Tibial nerve (tissue), 4 donors: ENCODE results near the gene FANCE. TPM values are rescaled to one million over a fixed set of nuclear protein-coding genes. Genes with fewer than 3 reads are reported as not detected.

Experiments
- DNase-seq, 2 donors: peaks; one replicate each; pipeline ENCODE4 v3.0.0-alpha.2; 2019; ENCODE audit warnings: low spot score in 2 of 2
- H3K27ac ChIP-seq, 4 donors: fragments of 200-600 bp; sonication (generic) in 3 of 4; one replicate each; pipeline ENCODE4 v1.5.1; 2017 to 2019; ENCODE audit warnings: mild to moderate bottlenecking in 1 of 4
- H3K27me3 ChIP-seq, 2 donors: fragments of 200-600 bp; sonication (generic) in 1 of 2; one replicate each; pipeline versions ENCODE4 v1.5.1 to v1.6.0; 2017 to 2019
- H3K36me3 ChIP-seq, 3 donors: fragments of 200-600 bp; sonication (generic); one replicate each; pipeline ENCODE4 v1.5.1; 2018 to 2019
- H3K4me1 ChIP-seq, 4 donors: fragments of 200-600 bp; sonication (generic) in 3 of 4; one replicate each; pipeline ENCODE4 v1.5.1; 2017 to 2019
- H3K4me3 ChIP-seq, 4 donors: fragments of 200-600 bp; sonication (generic) in 3 of 4; one replicate each; pipeline ENCODE4 v1.5.1; 2017 to 2019; ENCODE audit warnings: mild to moderate bottlenecking in 1 of 4, moderate library complexity in 1 of 4
- H3K9me3 ChIP-seq, 4 donors: fragments of 200-600 bp; sonication (generic) in 3 of 4; one replicate each; pipeline ENCODE4 v1.5.1; 2017 to 2019
- EP300 ChIP-seq, 2 donors: sonication (generic); formaldehyde crosslinking; IDR thresholded peaks; one replicate each; pipeline ENCODE4 v1.6.1; 2017; ENCODE audit warnings: antibody characterized with exemption in 2 of 2, mild to moderate bottlenecking in 1 of 2
- POLR2A ChIP-seq, 2 donors: fragments of 450-650 bp; IDR thresholded peaks; one replicate each; pipeline ENCODE4 v1.6.1; 2017; ENCODE audit warnings: antibody characterized with exemption in 2 of 2, mild to moderate bottlenecking in 2 of 2, moderate library complexity in 2 of 2
- WGBS, 2 donors: methylation state at CpG; one replicate each; pipeline ENCODE4 v1.1.5; 2018; 5-methylcytosine and 5-hydroxymethylcytosine counted together
- total RNA-seq, 4 donors: library from RNA; depleted of rRNA; stranded (reverse); fragments of >200 nt; gene quantifications; one replicate each; pipeline ENCODE4 v1.1.0, GENCODE V29; 2016
- TF ChIP-seq, protein P1 (sequence below), 5 experiments: fragments of 200-600 bp in 3 of 5; fragments of 450-650 bp in 2 of 5; sonication (generic) in 3 of 5; IDR thresholded peaks; one replicate each; pipeline ENCODE4 v1.5.1; 2016 to 2019; ENCODE audit warnings: antibody characterized with exemption in 5 of 5, mild to moderate bottlenecking in 3 of 5, moderate library complexity in 2 of 5

Gene FANCE
- total RNA-seq, 4 donors from 2014 or later, result 8.1 to 9.6 (median 8.4) TPM

DNA sequence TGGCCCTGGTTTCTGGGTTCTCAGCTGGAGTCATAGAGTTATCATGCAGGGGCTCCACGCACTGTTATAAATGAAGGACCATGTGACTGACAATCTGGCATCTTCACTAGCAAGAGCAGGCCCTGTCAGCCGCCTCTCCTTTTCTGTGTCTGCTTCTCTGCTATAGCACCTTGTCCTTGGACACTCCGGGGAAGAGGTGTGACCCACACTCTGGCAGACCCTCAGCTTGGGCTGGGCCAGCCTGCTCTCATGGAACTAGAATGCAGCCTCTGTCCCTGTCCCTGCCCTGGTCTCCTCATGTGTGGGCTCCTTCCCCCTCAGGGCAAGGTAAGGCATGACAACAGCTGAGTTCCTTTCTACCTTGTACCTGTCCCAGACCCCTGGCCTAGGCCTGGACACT is 10.9 kb upstream of the FANCE start:
- H3K4me3 ChIP-seq, result no peak overlapping the region
- no peaks in the 10 kb centered on the region for H3K36me3 ChIP-seq
- no peaks in the 10 kb centered on the region for H3K4me1 ChIP-seq
- DNase-seq, result no peak
- no peak overlapping the region for H3K27ac ChIP-seq
- no peaks in the 10 kb centered on the region for H3K9me3 ChIP-seq
- H3K27me3 ChIP-seq, result no peaks in the 10 kb centered on the region
- WGBS, 2 donors, result 67 to 85% methylated on average over 3 of the region's 3 CpGs
- TF ChIP-seq EP300 (IDR thresholded peaks at IDR 0.05), result no peak
- no peak for TF ChIP-seq POLR2A (IDR thresholded peaks at IDR 0.05)
- TF ChIP-seq, protein P1, sequence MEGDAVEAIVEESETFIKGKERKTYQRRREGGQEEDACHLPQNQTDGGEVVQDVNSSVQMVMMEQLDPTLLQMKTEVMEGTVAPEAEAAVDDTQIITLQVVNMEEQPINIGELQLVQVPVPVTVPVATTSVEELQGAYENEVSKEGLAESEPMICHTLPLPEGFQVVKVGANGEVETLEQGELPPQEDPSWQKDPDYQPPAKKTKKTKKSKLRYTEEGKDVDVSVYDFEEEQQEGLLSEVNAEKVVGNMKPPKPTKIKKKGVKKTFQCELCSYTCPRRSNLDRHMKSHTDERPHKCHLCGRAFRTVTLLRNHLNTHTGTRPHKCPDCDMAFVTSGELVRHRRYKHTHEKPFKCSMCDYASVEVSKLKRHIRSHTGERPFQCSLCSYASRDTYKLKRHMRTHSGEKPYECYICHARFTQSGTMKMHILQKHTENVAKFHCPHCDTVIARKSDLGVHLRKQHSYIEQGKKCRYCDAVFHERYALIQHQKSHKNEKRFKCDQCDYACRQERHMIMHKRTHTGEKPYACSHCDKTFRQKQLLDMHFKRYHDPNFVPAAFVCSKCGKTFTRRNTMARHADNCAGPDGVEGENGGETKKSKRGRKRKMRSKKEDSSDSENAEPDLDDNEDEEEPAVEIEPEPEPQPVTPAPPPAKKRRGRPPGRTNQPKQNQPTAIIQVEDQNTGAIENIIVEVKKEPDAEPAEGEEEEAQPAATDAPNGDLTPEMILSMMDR (IDR thresholded peaks at IDR 0.05), result no peak

DNA sequence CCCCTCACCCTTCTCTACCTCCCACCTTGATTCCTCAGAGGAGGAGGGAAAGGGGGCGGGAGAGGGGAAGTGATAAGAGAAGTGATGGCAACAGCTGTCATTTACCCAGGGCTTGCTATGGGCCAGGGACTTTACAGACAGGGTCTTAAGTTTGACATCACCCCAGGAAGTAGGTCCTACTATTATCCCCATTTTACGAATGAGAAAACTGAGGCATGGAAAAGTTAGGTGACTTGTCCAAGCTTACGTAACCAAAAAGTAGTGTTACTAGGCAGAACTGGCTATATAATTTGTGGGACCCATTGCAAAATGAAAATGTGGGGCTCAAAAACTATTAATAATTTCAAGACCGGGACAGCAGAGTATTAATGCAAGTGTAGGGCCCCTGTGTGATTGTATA is 10.5 kb upstream of the FANCE start:
- no peak for DNase-seq
- Histone ChIP-seq H3K36me3 (no peaks in the 10 kb centered on the region), H3K4me3 (no peak overlapping the region), H3K27me3 (no peaks in the 10 kb centered on the region), H3K4me1 (no peaks in the 10 kb centered on the region), H3K9me3 (no peaks in the 10 kb centered on the region), H3K27ac (no peak overlapping the region)
- no peak for TF ChIP-seq EP300 (IDR thresholded peaks at IDR 0.05)
- no peak for TF ChIP-seq POLR2A (IDR thresholded peaks at IDR 0.05)
- TF ChIP-seq, protein P1 (IDR thresholded peaks at IDR 0.05), result no peak
- 96 to 98% methylated on average over 4 of the region's 4 CpGs for WGBS, 2 donors

DNA sequence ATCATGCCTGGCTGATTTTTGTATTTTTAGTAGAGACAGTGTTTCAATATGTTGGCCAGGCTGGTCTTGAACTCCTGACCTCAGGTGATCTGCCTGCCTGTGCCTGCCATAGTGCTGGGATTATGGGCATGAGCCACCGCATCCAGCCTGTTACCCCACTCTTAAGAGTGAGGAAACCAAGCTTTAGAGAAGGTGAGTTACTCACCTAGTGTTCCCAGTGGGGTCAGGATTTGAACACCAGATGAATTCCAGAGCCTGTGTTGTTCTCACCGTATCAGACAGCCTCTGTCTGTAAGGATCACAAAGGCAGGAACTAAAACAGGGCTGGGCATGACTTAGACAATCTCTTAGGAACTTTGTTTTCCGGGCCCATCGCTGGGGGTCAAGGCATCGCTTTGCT is 9.4 kb upstream of the FANCE start:
- H3K4me3 ChIP-seq, result no peak overlapping the region
- H3K9me3 ChIP-seq, result no peaks in the 10 kb centered on the region
- H3K36me3 ChIP-seq, result no peaks in the 10 kb centered on the region
- no peaks in the 10 kb centered on the region for H3K27me3 ChIP-seq
- TF ChIP-seq, protein P1 (IDR thresholded peaks at IDR 0.05), result no peak
- TF ChIP-seq EP300 (IDR thresholded peaks at IDR 0.05) (no peak), POLR2A (IDR thresholded peaks at IDR 0.05) (no peak)
- H3K4me1 ChIP-seq, result no peaks in the 10 kb centered on the region
- DNase-seq, result no peak
- WGBS, 2 donors, result 78 to 80% methylated on average over 5 of the region's 5 CpGs
- no peak overlapping the region for H3K27ac ChIP-seq

DNA sequence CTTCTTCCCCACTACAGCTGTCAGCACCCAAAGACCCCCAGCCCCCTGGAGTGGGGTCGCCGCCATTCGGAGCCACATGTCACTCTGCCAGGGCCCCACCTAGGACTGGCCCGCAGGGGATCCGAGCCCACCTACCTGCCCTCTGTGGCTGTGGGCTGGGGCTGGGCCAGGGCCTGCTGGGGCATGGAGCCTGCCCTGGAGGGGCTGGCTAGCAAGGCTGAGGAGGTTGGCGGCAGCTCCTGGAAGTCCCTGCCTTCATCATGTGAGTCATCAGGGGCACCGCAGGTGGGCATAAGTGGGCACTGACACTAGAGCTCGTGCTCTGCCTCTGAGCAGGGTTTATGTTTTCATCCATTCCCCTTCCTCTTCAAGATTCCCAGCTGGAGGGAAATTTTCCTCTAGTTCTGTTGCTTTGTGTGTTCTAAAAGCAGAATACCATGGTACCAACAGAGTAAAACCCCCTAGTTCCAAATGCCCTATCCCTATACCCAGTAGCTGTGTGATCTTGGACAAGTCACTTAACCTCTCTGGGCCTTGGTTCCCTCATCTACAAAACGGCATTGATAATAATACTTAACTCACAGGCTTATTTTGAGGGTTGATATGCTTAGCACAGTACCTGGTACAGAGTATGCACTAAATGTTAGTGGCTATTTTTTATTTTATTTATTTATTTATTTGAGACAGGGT is 8.7 kb upstream of the FANCE start:
- Histone ChIP-seq H3K9me3 (no peaks in the 10 kb centered on the region), H3K4me3 (no peak overlapping the region), H3K27me3 (no peaks in the 10 kb centered on the region), H3K36me3 (no peaks in the 10 kb centered on the region), H3K4me1 (no peaks in the 10 kb centered on the region), H3K27ac (no peak overlapping the region)
- TF ChIP-seq POLR2A (IDR thresholded peaks at IDR 0.05) (no peak), EP300 (IDR thresholded peaks at IDR 0.05) (no peak)
- TF ChIP-seq, protein P1 (IDR thresholded peaks at IDR 0.05), result no peak
- no peak for DNase-seq
- WGBS, 2 donors, result 88 to 90% methylated on average over 9 of the region's 9 CpGs

DNA sequence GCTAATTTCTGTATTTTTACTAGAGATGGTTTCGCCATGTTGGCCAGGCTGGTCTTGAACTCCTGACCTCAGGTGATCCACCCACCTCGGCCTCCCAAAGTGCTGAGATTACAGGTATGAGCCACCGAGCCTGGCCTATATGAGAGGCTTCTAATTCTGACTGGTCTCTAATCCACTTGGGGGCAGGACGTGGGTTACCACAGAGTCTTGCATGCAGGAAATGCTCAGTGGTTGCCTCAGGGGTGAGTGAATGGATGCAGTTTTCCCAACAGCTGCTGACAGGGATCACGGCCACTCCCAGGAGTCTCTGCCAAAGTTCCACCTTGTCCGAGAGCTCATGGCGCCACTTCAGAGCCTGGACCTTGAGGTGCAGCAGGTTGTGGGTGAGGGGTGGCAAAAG is 6.4 kb upstream of the FANCE start:
- whole genome bisulfite sequencing, 2 donors, result 78 to 91% methylated on average over 5 to 7 of the region's 7 CpGs
- Histone ChIP-seq H3K27ac (no peak overlapping the region), H3K4me3 (no peak overlapping the region), H3K36me3 (no peaks in the 10 kb centered on the region), H3K4me1 (no peaks in the 10 kb centered on the region), H3K9me3 (no peaks in the 10 kb centered on the region), H3K27me3 (no peaks in the 10 kb centered on the region)
- no peak for DNase-seq
- TF ChIP-seq EP300 (IDR thresholded peaks at IDR 0.05) (no peak), POLR2A (IDR thresholded peaks at IDR 0.05) (no peak)
- TF ChIP-seq, protein P1 (IDR thresholded peaks at IDR 0.05), result no peak
